Esophagus (tissue), 2 donors: ENCODE measurements around the gene UPK3A. TPM values are rescaled to one million over a fixed set of nuclear protein-coding genes. Genes with fewer than 3 reads are reported as not detected.

Experiments
- H3K27ac ChIP-seq, 2 donors: one replicate each; pipeline ENCODE4 v1.5.1; 2013; ENCODE audit warnings: low read depth in 2 of 2, mild to moderate bottlenecking in 2 of 2, inconsistent platforms in 1 of 2, low read length in 1 of 2, moderate library complexity in 1 of 2
- H3K27me3 ChIP-seq, 2 donors: one replicate each; pipeline ENCODE4 v1.6.1; 2013; ENCODE audit warnings: low read length in 2 of 2, control low read depth in 1 of 2, mild to moderate bottlenecking in 1 of 2; ENCODE audit not compliant: insufficient read depth in 2 of 2, control insufficient read depth in 1 of 2
- H3K36me3 ChIP-seq, 2 donors: one replicate each; pipeline ENCODE4 v1.6.1; 2013; ENCODE audit warnings: low read length in 1 of 2; ENCODE audit not compliant: control insufficient read depth in 2 of 2, insufficient read depth in 2 of 2
- H3K4me1 ChIP-seq, 2 donors: one replicate each; pipeline ENCODE4 v1.6.1; 2013; ENCODE audit warnings: low read length in 1 of 2; ENCODE audit not compliant: control insufficient read depth in 2 of 2, insufficient read depth in 2 of 2
- H3K4me3 ChIP-seq, 2 donors: one replicate each; pipeline ENCODE4 v1.5.1; 2013; ENCODE audit warnings: low read length in 2 of 2, mild to moderate bottlenecking in 2 of 2, low read depth in 1 of 2, moderate library complexity in 1 of 2
- H3K9me3 ChIP-seq, 2 donors: one replicate each; pipeline ENCODE4 v1.6.1; 2013; ENCODE audit warnings: mild to moderate bottlenecking in 2 of 2, low read depth in 1 of 2, low read length in 1 of 2, moderate library complexity in 1 of 2; ENCODE audit not compliant: control insufficient read depth in 2 of 2, insufficient read depth in 1 of 2
- WGBS, 2 donors: extraction: QIAGEN DNeasy Blood & Tissue Kit; methylation state at CpG; one replicate each; pipeline ENCODE4 v1.1.7; 2013; 5-methylcytosine and 5-hydroxymethylcytosine counted together
- polyA plus RNA-seq, 2 donors: library from polyadenylated mRNA; stranded (reverse); fragments of 200-250 nt; gene quantifications; one replicate each; pipeline ENCODE4 v1.2.3, GENCODE V29; 2013
- donor health status: healthy with polysubstance abuse.
- donor health status: Bipolar disorder and iron deficiency.

UPK3A gene
- polyA plus RNA-seq, 2 donors, result not detected

- Histone ChIP-seq H3K27ac (no peak overlapping the region), H3K36me3 (no peaks in the 10 kb centered on the region)
- 72 to 80% methylated on average over 6 of the region's 6 CpGs for WGBS, 2 donors
Observed at GRCh38 chr22:45305456-45306075, 20.8 kb downstream of the UPK3A start.

DNA sequence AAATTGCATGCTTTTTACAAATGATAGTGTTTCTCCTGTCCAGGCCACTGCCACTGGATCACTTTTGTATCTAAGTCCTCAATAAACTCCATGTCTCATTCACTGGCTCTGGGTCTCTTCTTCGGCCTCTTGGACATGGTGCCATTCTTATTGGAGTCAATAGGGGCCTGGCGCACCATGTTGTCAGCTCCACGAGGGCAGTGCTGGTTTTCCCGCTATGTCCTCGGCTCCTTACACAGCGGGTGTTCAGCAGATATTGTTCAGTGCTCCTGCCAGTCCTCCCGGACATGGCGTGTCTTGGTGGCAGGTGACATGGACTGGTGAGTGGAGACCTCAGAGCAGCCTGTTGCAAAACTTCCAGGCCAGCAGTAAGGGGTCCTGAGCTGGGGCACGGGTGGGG is 21.4 kb downstream of the UPK3A start:
- Histone ChIP-seq H3K27ac (no peak overlapping the region), H3K4me1 (peaks cover 3 to 9% of the 10 kb centered on the region in 2 donors), H3K27me3 (no peaks in the 10 kb centered on the region), H3K4me3 (no peak overlapping the region), H3K36me3 (no peaks in the 10 kb centered on the region), H3K9me3 (no peaks in the 10 kb centered on the region)
- 94% methylated on average over 9 of the region's 9 CpGs for WGBS, 2 donors

More at GRCh38 chr22:45305456-45306075, 20.8 kb downstream of the UPK3A start:
- Histone ChIP-seq H3K9me3 (no peaks in the 10 kb centered on the region), H3K4me1 (peaks cover 0 to 5% of the 10 kb centered on the region in 2 donors), H3K4me3 (no peak overlapping the region), H3K27me3 (no peaks in the 10 kb centered on the region)

- H3K4me1 ChIP-seq, result peaks cover 5 to 11% of the 10 kb centered on the region in 2 donors
- no peaks in the 10 kb centered on the region for H3K9me3 ChIP-seq
- 89 to 90% methylated on average over 6 of the region's 6 CpGs for WGBS, 2 donors
- H3K27me3 ChIP-seq, result no peaks in the 10 kb centered on the region
- no peaks in the 10 kb centered on the region for H3K36me3 ChIP-seq
- no peak overlapping the region for H3K4me3 ChIP-seq
- H3K27ac ChIP-seq, result no peak overlapping the region
Observed at GRCh38 chr22:45308391-45308956, 23.7 kb downstream of the UPK3A start.

DNA sequence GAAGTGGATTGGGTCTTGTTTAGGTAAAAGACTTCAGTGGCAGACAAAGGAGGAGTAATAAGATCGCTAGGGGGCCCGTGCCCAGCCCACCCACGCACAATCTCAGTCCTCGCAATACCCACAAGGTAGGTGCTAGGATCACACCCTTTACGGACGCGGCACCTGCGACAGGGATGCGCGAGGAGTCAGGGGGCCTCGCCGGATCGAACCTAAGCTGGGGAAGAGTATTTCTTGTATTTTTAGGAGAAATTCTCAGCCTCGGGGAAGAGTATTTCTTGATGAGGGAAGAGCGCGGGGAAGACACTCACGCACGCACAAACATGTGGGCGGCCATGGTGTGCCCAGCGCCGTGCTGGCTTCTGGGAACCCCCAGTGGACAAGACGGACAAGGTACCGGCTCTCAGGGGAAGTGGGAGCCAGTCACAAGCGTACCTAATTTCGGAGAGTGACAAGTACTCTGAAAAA is 24.2 kb downstream of the UPK3A start:
- WGBS, 2 donors, result 52 to 55% methylated on average over 25 of the region's 25 CpGs
- Histone ChIP-seq H3K36me3 (no peaks in the 10 kb centered on the region), H3K27ac (peak overlapping the region; percentile 65 to 83), H3K4me1 (peaks cover 5 to 11% of the 10 kb centered on the region in 2 donors), H3K27me3 (no peaks in the 10 kb centered on the region), H3K4me3 (peak overlapping the region; percentile 40 to 83), H3K9me3 (no peaks in the 10 kb centered on the region)

DNA sequence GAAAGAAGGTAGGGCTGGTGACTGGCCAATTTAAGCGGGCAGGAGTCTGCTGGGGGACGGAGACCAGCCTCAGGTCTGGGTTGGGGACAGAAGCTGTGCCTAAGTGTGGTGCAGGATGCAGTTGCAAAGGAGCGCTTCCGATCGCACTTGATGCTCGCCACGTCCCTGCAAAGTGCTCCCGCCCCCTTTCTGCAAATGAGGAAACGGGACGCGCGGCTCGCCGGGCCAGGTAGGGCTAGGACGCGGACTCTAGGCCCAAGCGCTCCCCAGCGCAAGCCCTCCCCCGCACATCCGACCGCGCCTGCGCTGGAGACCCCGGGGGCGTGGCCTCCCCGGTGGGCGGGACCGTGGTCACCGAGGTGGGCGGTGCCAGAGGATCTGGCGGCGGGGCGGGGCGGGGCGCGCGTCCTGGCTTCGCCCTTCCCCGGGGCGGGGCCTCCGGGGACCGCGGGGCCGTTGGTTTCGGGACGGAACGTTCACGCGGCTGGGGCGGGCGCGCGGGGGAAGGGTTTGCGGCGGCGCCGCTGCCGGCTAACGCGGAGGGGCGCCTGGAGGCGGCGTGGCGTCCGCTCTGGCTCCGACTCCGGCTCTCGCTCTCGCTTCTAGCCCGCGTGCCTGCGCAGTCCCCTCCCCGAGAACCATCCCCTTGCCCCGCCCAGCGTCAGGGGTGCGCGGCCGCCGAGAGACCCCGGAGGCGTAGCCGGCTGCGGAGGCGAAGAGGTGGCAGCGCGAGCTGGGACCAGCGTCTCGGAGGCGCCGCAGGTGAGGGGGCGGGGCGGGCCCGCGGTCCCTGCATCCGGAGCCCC is 24.9 kb downstream of the UPK3A start, which contains the start of gene FAM118A:
FAM118A (plus strand) TSS at position 513 of the 806 bp plus-strand sequence. CDS start 12,446 bp downstream, outside the sequence.
- Histone ChIP-seq H3K27me3 (no peaks in the 10 kb centered on the region), H3K9me3 (no peaks in the 10 kb centered on the region), H3K4me3 (peak within 1 kb of the TSS; percentile 83 to 85), H3K4me1 (peaks cover 5 to 11% of the 10 kb centered on the region in 2 donors), H3K27ac (peak within 1 kb of the TSS; percentile 80 to 83), H3K36me3 (no peaks in the 10 kb centered on the region)
- 0 to 1% methylated on average over 64 to 95 of the region's 95 CpGs for WGBS, 2 donors

DNA sequence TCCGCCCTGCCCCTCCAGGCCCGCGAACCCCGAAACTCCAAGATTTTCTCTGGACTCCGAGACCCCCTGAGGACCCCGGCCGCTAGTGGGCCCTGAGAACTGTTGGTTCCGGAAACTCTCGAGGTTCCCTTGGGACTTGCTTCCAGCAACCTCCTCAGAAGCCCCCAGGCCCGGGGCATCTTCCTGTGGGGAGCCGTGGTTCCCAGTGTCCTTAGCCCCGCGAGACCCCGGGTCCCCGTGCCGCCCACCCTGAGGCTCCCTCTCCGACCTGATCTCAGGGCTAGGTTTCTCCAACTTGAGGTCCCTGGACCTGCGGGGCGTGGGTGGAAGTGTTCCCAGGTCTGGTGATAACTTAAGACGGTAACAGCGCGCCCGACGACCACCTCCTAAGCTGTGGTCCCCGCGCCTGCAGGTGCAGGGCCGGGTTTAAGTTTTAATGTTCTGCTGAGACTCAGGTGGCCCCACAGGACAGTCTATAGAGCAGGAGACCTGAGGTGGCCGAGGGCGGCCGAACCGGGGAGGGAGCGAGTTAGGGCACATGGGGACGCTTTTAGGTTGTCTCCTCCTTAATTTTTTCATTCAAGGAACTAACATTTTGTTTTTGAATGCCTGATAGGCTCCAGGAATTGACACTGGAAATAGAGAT is 25.7 kb downstream of the UPK3A start:
- no peaks in the 10 kb centered on the region for H3K9me3 ChIP-seq
- H3K27ac ChIP-seq, result peak overlapping the region; percentile 80 to 82
- H3K27me3 ChIP-seq, result no peaks in the 10 kb centered on the region
- H3K4me3 ChIP-seq, result peak overlapping the region; percentile 83 to 85
- H3K36me3 ChIP-seq, result no peaks in the 10 kb centered on the region
- 3 to 4% methylated on average over 33 of the region's 33 CpGs for WGBS, 2 donors
- H3K4me1 ChIP-seq, result peaks cover 5 to 11% of the 10 kb centered on the region in 2 donors

DNA sequence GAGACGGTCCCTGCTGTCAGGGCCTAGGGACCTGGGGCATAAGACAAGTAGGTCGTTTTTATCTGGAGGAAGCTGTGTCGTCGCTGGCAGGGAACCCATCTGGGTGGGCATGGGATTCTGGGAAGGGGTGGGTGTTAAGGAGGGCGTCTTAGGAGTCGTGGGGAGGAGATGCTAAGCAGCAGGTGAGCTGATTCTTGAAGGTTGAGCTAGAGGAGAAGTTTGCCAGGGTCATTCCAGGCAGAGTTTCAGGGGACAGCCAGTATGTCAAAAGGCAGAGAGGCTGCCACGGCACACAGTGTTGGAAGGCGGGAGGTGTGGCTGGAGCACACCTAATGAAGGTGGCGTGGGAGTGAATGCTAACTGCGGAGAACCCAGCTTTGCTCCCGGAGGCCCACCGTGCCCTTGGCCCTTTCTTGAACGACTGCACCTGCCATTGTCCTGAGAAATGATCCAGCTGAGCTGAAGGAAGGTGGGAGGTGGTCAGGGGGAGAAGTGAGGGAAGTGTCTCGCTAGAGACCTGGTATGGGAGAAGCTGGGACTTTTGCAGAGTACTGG is 26.3 kb downstream of the UPK3A start:
- Histone ChIP-seq H3K9me3 (no peaks in the 10 kb centered on the region), H3K4me3 (peak overlapping the region; percentile 83 to 85), H3K4me1 (peaks cover 5 to 11% of the 10 kb centered on the region in 2 donors), H3K36me3 (no peaks in the 10 kb centered on the region), H3K27ac (peak overlapping the region; percentile 2 to 44), H3K27me3 (no peaks in the 10 kb centered on the region)
- 31 to 32% methylated on average over 14 of the region's 14 CpGs for WGBS, 2 donors

DNA sequence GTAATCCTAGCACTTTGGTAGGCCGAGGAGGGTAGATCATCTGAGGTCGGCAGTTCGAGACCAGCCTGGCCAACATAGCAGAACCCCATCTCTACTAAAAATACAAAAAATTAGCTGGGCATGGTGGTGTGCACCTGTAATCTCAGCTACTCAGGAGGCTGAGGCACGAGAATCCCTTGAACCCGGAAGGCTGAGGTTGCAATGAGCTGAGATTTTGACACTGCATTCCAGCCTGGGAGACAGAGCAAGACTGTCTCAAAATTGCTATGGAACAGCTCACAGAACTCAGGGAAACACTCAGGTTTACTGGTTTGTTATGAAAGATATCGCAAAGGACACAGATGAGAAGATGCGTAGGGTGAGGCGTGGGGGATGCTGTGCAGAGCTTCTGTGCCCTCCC is 27.7 kb downstream of the UPK3A start:
- no peaks in the 10 kb centered on the region for H3K9me3 ChIP-seq
- no peaks in the 10 kb centered on the region for H3K36me3 ChIP-seq
- H3K27ac ChIP-seq, result no peak overlapping the region
- 87 to 89% methylated on average over 8 of the region's 8 CpGs for WGBS, 2 donors
- peaks cover 5 to 13% of the 10 kb centered on the region in 2 donors for H3K4me1 ChIP-seq
- H3K27me3 ChIP-seq, result no peaks in the 10 kb centered on the region
- H3K4me3 ChIP-seq, result no peak overlapping the region

GRCh38 chr22:45312856-45313255 is 28.1 kb downstream of the UPK3A start:
- Histone ChIP-seq H3K4me3 (no peak overlapping the region), H3K27ac (no peak overlapping the region), H3K36me3 (no peaks in the 10 kb centered on the region), H3K4me1 (peaks cover 7 to 16% of the 10 kb centered on the region in 2 donors), H3K9me3 (no peaks in the 10 kb centered on the region), H3K27me3 (no peaks in the 10 kb centered on the region)
- WGBS, 2 donors, result 76 to 86% methylated on average over 4 of the region's 4 CpGs
